ENCODE measurements around the gene RABGEF1. TPM values are rescaled to one million over a fixed set of nuclear protein-coding genes. Genes with fewer than 3 reads are reported as not detected.

Gene RABGEF1
- total and polyA plus RNA-seq, 2 of the 8 experiments (the other 6 are each of a cell fraction or from before 2014, with no cell fraction given), result 10.2 to 18.0 TPM

- Histone ChIP-seq H3K23ac (ENCODE audit: insufficient read length) (no peak overlapping the region), H3K23me2 (ENCODE audit: low read depth, low read length) (peaks cover 3% of the 10 kb centered on the region; the same call in 1 of the 2 replicates), H3K14ac (ENCODE audit: insufficient read length) (no peak overlapping the region), H3K79me2 (ENCODE audit: control insufficient read depth in 1 of 2, insufficient read depth in 2 of 2, low read length in 2 of 2) (no peaks in the 10 kb centered on the region), H2AFZ (ENCODE audit: low read length) (no peak overlapping the region), H3K36me3 (ENCODE audit: control insufficient read depth in 2 of 4, insufficient read depth in 4 of 4, low read length in 3 of 4) (no peaks in the 10 kb centered on the region; a peak in 1 of 8 replicates), H3K27ac (ENCODE audit: low read depth, low read length) (peak overlapping the region; percentile 97), H3K4me3 (ENCODE audit: extremely low read depth in 1 of 4, insufficient read depth in 2 of 4, low read depth in 3 of 4, low read length in 4 of 4) (peak overlapping the region; percentile 73 to 94 (median 83)), H2BK20ac (ENCODE audit: low read length) (no peak overlapping the region), H3K18ac (ENCODE audit: extremely low read depth, low read length) (peak overlapping the region; percentile 66; the same call in 1 of the 2 replicates), H3K56ac (replicated peaks; ENCODE audit: insufficient read length, low read depth, low read length) (peak overlapping the region; percentile 46), H3K4ac (replicated peaks; ENCODE audit: insufficient read length, low read depth, low read length) (peak overlapping the region; percentile 53), H2AK5ac (ENCODE audit: low read depth, low read length) (peak overlapping the region; percentile 95), H3K4me2 (ENCODE audit: insufficient read depth in 1 of 2, low read depth in 2 of 2, low read length in 2 of 2) (peak overlapping the region; percentile 81 to 85), H3K4me1 (replicated peaks in 1 of 4; ENCODE audit: control insufficient read depth in 3 of 4, insufficient read depth in 4 of 4, low read length in 3 of 4) (peaks cover 2 to 26% (median 11%) of the 10 kb centered on the region in 4 experiments; a peak in 6 of 7 replicates), H4K91ac (replicated peaks; ENCODE audit: insufficient read length, low read length) (no peak overlapping the region), H4K5ac (ENCODE audit: insufficient read length, low read depth, low read length) (peak overlapping the region; percentile 63), H3K9ac (replicated peaks in 1 of 4; ENCODE audit: extremely low read depth in 1 of 4, low read depth in 3 of 4, low read length in 3 of 4) (peak overlapping the region; percentile 75 to 97 (median 93)), H3K9me3 (ENCODE audit: insufficient read depth in 2 of 2, low read depth in 1 of 2, low read length in 1 of 2) (no peaks in the 10 kb centered on the region), H4K8ac (ENCODE audit: extremely low read depth, insufficient read depth, low read length) (peak overlapping the region; percentile 99; the same call in 1 of the 2 replicates), H2BK15ac (ENCODE audit: low read length) (no peak overlapping the region; the same call in 1 of the 2 replicates), H2BK12ac (ENCODE audit: low read depth, low read length) (peak overlapping the region; percentile 96; the same call in 1 of the 2 replicates), H2BK5ac (ENCODE audit: low read depth, low read length) (peak overlapping the region; percentile 94), H4K20me1 (replicated peaks in 1 of 2; ENCODE audit: control insufficient read depth in 1 of 2, insufficient read depth in 2 of 2, low read length in 2 of 2) (peaks cover 0 to 1% of the 10 kb centered on the region in 2 experiments), H2BK120ac (replicated peaks; ENCODE audit: low read depth, low read length) (no peak overlapping the region), H3K27me3 (replicated peaks in 1 of 4; ENCODE audit: control insufficient read depth in 3 of 4, extremely low read depth in 1 of 4, insufficient read depth in 3 of 4, low read length in 3 of 4) (no peaks in the 10 kb centered on the region), H3K79me1 (ENCODE audit: low read depth, low read length) (no peaks in the 10 kb centered on the region)
- POLR2A ChIA-PET (ENCODE audit: partially characterized antibody), result interaction anchor here (0.6 to 2.9 kb wide), 18 partner anchors 10 to 457 kb away, joined by 3 to 16 read pairs (median 4); partner anchors contain the start of genes SBDS and TMEM248
- DNase-seq (ENCODE audit: low read depth in 1 of 2, low spot score in 2 of 2) (peak in 1 of 2 experiments; percentile 56), FAIRE-seq (no peak)
- peak in 1 of 2 experiments; percentile 59; a peak in 1 of 3 replicates for TF ChIP-seq POLR2A (IDR thresholded peaks at IDR 0.05; ENCODE audit: control extremely low read depth in 1 of 2, low read depth in 2 of 2, low read length in 2 of 2)
- no peak for TF ChIP-seq BRCA1 (IDR thresholded peaks at IDR 0.05; ENCODE audit: low read depth, low read length)
- peak; percentile 67; the same call in 1 of the 2 replicates for TF ChIP-seq POLR2AphosphoS5 (IDR thresholded peaks at IDR 0.05; ENCODE audit: low read depth, low read length)
- CTCF ChIA-PET (ENCODE audit: partially characterized antibody), result interaction anchor here (0.5 to 4.4 kb wide), 4 partner anchors 19 to 58 kb away, joined by 3 to 23 read pairs (median 13); no protein-coding TSS in a partner anchor
- WGBS, 2 experiments (ENCODE audit: extremely low coverage in 1 of 2, insufficient coverage in 1 of 2, insufficient read length in 1 of 2, insufficient replicate concordance in 2 of 2, low coverage in 1 of 2, low lambda C conversion rate in 2 of 2, missing lambda C conversion rate in 1 of 2), result 79% methylated on average over 19 of the region's 19 CpGs; no CpG with 5 or more reads in 1 of the 2 experiments
Measured at GRCh38 chr7:66845379-66846095, 105.0 kb downstream of the RABGEF1 start.
